ENCODE data around the gene PRKG1.

GRCh38 chr10:51705774-51706173 lies 631.5 kb downstream of the PRKG1 start:
- TF ChIP-seq POLR2A (IDR thresholded peaks at IDR 0.05; ENCODE audit: low read depth, low read length), result no peak
- TF ChIP-seq POLR2AphosphoS5 (IDR thresholded peaks at IDR 0.05; ENCODE audit: low read depth, low read length), result no peak
- TF ChIP-seq TAF1 (IDR thresholded peaks at IDR 0.05; ENCODE audit: low read depth, low read length), result no peak
- no peak for TF ChIP-seq SPI1 (IDR thresholded peaks at IDR 0.05; ENCODE audit: low read depth, low read length)

Data from GM12891 (cell line).